Sigmoid colon (tissue), 4 donors: ENCODE measurements around the gene EXOC6.

ENCODE experiments used
- EP300 ChIP-seq, 4 donors: sonication (generic); formaldehyde crosslinking; IDR thresholded peaks; one replicate each; pipeline ENCODE4 v1.6.1; 2017; ENCODE audit warnings: antibody characterized with exemption in 4 of 4
- POLR2A ChIP-seq, 2 donors: fragments of 450-650 bp; IDR thresholded peaks; one replicate each; pipeline ENCODE4 v1.6.1; 2016; ENCODE audit warnings: antibody characterized with exemption in 2 of 2, mild to moderate bottlenecking in 2 of 2, moderate library complexity in 2 of 2
- POLR2AphosphoS5 ChIP-seq, 4 donors: sonication (generic); formaldehyde crosslinking; IDR thresholded peaks; one replicate each; pipeline ENCODE4 v1.6.1; 2017; ENCODE audit warnings: antibody characterized with exemption in 4 of 4
- TF ChIP-seq, protein P1 (sequence below), 4 experiments: fragments of 450-650 bp in 3 of 4; fragments of 200-600 bp in 1 of 4; IDR thresholded peaks; one replicate each; pipeline ENCODE4 v1.5.1; 2016 to 2019; ENCODE audit warnings: antibody characterized with exemption in 4 of 4, mild to moderate bottlenecking in 3 of 4, moderate library complexity in 2 of 4

DNA sequence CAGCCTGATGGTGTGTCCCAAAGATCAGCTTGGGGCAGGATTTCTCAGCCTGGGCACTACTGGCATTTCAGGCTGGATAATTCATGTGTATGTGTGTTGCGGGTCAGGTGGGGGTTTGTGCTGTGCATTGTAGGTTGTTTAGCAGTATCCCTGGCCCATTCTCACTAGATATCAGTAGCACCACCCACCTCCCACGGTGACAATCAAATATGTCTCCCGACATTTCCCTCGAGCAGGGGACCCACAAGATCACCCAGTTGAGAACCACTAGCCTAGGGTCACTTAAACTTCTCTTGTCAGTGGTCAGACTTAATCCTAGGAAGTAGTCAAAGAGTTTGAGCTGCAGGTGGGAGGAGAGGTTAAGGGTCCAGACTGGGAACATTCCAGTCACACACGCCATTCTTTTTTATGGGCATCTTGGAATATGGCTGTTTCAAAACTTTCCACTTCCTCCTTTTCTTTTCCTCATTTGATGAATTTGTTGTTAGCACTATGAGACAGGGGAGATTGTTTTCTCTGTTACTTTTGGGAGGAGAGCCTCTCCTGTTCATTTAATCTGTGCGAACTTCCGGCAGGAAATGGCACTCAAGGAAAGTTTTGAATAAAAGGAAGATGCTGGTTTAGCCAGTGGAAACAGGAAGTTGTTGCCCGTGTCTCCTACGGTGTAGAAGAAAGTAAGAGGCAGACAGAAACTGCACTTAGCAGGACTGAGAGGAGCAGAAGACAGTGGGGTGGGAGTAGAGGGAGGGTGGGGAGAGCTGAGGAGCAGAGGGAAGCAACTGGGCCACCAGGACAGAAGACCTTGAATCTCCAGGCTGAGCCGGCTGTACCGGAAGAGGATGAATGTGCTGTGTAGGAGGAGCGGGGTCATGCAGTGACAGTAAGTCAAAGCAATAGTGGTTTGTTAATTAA lies 17.6 kb upstream of the EXOC6 start:
- TF ChIP-seq, protein P1, sequence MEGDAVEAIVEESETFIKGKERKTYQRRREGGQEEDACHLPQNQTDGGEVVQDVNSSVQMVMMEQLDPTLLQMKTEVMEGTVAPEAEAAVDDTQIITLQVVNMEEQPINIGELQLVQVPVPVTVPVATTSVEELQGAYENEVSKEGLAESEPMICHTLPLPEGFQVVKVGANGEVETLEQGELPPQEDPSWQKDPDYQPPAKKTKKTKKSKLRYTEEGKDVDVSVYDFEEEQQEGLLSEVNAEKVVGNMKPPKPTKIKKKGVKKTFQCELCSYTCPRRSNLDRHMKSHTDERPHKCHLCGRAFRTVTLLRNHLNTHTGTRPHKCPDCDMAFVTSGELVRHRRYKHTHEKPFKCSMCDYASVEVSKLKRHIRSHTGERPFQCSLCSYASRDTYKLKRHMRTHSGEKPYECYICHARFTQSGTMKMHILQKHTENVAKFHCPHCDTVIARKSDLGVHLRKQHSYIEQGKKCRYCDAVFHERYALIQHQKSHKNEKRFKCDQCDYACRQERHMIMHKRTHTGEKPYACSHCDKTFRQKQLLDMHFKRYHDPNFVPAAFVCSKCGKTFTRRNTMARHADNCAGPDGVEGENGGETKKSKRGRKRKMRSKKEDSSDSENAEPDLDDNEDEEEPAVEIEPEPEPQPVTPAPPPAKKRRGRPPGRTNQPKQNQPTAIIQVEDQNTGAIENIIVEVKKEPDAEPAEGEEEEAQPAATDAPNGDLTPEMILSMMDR (IDR thresholded peaks at IDR 0.05) = no peak
- TF ChIP-seq POLR2AphosphoS5 (IDR thresholded peaks at IDR 0.05) (no peak), POLR2A (IDR thresholded peaks at IDR 0.05) (no peak), EP300 (IDR thresholded peaks at IDR 0.05) (no peak)
